ENCODE measurements around the gene SEMA5A.

- TF ChIP-seq, protein P1, sequence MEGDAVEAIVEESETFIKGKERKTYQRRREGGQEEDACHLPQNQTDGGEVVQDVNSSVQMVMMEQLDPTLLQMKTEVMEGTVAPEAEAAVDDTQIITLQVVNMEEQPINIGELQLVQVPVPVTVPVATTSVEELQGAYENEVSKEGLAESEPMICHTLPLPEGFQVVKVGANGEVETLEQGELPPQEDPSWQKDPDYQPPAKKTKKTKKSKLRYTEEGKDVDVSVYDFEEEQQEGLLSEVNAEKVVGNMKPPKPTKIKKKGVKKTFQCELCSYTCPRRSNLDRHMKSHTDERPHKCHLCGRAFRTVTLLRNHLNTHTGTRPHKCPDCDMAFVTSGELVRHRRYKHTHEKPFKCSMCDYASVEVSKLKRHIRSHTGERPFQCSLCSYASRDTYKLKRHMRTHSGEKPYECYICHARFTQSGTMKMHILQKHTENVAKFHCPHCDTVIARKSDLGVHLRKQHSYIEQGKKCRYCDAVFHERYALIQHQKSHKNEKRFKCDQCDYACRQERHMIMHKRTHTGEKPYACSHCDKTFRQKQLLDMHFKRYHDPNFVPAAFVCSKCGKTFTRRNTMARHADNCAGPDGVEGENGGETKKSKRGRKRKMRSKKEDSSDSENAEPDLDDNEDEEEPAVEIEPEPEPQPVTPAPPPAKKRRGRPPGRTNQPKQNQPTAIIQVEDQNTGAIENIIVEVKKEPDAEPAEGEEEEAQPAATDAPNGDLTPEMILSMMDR (CRISPR knock-in tag; IDR thresholded peaks at IDR 0.05): no peak
- no peak for TF ChIP-seq MYC (CRISPR knock-in tag; IDR thresholded peaks at IDR 0.05; ENCODE audit: borderline replicate concordance)
- TF ChIP-seq, protein P2, sequence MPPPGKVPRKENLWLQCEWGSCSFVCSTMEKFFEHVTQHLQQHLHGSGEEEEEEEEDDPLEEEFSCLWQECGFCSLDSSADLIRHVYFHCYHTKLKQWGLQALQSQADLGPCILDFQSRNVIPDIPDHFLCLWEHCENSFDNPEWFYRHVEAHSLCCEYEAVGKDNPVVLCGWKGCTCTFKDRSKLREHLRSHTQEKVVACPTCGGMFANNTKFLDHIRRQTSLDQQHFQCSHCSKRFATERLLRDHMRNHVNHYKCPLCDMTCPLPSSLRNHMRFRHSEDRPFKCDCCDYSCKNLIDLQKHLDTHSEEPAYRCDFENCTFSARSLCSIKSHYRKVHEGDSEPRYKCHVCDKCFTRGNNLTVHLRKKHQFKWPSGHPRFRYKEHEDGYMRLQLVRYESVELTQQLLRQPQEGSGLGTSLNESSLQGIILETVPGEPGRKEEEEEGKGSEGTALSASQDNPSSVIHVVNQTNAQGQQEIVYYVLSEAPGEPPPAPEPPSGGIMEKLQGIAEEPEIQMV (CRISPR knock-in tag; IDR thresholded peaks at IDR 0.05; ENCODE audit: low read depth): no peak
- no peak for TF ChIP-seq SALL2 (CRISPR knock-in tag; IDR thresholded peaks at IDR 0.05)
- no peak for TF ChIP-seq ZNF776 (CRISPR knock-in tag; IDR thresholded peaks at IDR 0.05)
- no peak for TF ChIP-seq EZH2 (conservative IDR thresholded peaks at IDR 0.05; ENCODE audit: low read depth, low read length)
- TF ChIP-seq SUZ12 (IDR thresholded peaks at IDR 0.05; ENCODE audit: low read depth, low read length): no peak
- TF ChIP-seq, protein P3, sequence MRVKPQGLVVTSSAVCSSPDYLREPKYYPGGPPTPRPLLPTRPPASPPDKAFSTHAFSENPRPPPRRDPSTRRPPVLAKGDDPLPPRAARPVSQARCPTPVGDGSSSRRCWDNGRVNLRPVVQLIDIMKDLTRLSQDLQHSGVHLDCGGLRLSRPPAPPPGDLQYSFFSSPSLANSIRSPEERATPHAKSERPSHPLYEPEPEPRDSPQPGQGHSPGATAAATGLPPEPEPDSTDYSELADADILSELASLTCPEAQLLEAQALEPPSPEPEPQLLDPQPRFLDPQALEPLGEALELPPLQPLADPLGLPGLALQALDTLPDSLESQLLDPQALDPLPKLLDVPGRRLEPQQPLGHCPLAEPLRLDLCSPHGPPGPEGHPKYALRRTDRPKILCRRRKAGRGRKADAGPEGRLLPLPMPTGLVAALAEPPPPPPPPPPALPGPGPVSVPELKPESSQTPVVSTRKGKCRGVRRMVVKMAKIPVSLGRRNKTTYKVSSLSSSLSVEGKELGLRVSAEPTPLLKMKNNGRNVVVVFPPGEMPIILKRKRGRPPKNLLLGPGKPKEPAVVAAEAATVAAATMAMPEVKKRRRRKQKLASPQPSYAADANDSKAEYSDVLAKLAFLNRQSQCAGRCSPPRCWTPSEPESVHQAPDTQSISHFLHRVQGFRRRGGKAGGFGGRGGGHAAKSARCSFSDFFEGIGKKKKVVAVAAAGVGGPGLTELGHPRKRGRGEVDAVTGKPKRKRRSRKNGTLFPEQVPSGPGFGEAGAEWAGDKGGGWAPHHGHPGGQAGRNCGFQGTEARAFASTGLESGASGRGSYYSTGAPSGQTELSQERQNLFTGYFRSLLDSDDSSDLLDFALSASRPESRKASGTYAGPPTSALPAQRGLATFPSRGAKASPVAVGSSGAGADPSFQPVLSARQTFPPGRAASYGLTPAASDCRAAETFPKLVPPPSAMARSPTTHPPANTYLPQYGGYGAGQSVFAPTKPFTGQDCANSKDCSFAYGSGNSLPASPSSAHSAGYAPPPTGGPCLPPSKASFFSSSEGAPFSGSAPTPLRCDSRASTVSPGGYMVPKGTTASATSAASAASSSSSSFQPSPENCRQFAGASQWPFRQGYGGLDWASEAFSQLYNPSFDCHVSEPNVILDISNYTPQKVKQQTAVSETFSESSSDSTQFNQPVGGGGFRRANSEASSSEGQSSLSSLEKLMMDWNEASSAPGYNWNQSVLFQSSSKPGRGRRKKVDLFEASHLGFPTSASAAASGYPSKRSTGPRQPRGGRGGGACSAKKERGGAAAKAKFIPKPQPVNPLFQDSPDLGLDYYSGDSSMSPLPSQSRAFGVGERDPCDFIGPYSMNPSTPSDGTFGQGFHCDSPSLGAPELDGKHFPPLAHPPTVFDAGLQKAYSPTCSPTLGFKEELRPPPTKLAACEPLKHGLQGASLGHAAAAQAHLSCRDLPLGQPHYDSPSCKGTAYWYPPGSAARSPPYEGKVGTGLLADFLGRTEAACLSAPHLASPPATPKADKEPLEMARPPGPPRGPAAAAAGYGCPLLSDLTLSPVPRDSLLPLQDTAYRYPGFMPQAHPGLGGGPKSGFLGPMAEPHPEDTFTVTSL (CRISPR knock-in tag; IDR thresholded peaks at IDR 0.05; ENCODE audit: borderline replicate concordance): no peak
- no peak for TF ChIP-seq HMG20A (CRISPR knock-in tag; IDR thresholded peaks at IDR 0.05; ENCODE audit: borderline replicate concordance)
- TF ChIP-seq ZFP36L2 (CRISPR knock-in tag; IDR thresholded peaks at IDR 0.05): no peak
- TF ChIP-seq ZBTB21 (CRISPR knock-in tag; IDR thresholded peaks at IDR 0.05): no peak
- no peak for TF ChIP-seq TAF1 (CRISPR knock-in tag; IDR thresholded peaks at IDR 0.05)
- TF ChIP-seq ZNF790 (CRISPR knock-in tag; IDR thresholded peaks at IDR 0.05; ENCODE audit: borderline replicate concordance): no peak
Measured at GRCh38 chr5:9052421-9052820, 493.5 kb downstream of the SEMA5A start.
